Stimulated activated CD4-positive, alpha-beta T cell treated with anti-CD3 and anti-CD28 coated beads, Interleukin-4, amount 100 ng/mL, for 4 hours (primary cell): ENCODE measurements around the gene TMOD4.

Source experiments
- DNase-seq, 2 experiments: peaks; one replicate each; pipeline ENCODE4 v3.0.0-alpha.2; 2020

Gene TMOD4

GRCh38 chr1:151142411-151143056, 33.2 kb downstream of the TMOD4 start:
- no peak for DNase-seq

GRCh38 chr1:151137789-151138188, 38.0 kb downstream of the TMOD4 start:
- no peak for DNase-seq

- no peak for DNase-seq
Observed at GRCh38 chr1:151135433-151136385, 40.1 kb downstream of the TMOD4 start.

- DNase-seq: no peak
Observed at GRCh38 chr1:151134991-151135390, 40.8 kb downstream of the TMOD4 start.

DNA sequence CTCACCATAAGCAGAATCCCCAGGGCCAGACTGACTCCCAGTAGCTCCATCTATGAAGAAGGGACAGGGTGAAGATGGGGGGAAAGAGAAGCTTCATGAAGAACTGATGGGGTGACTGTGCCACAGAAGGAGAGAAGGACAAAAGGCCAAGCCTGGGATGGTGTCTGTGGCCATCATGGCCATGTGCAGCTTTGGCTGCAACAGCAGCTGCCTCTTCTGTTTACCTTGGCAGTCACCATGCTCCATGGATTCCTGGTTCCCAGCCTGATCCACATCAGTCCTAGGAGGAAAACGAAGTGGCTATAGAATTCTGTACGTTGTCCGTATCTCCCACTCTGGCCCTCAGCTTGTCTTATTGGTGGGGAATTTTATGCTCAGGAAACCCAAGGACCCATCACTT, 41.4 kb downstream of the TMOD4 start:
- DNase-seq: no peak

- no peak for DNase-seq
Observed at GRCh38 chr1:151133018-151133806, 42.6 kb downstream of the TMOD4 start.

DNA sequence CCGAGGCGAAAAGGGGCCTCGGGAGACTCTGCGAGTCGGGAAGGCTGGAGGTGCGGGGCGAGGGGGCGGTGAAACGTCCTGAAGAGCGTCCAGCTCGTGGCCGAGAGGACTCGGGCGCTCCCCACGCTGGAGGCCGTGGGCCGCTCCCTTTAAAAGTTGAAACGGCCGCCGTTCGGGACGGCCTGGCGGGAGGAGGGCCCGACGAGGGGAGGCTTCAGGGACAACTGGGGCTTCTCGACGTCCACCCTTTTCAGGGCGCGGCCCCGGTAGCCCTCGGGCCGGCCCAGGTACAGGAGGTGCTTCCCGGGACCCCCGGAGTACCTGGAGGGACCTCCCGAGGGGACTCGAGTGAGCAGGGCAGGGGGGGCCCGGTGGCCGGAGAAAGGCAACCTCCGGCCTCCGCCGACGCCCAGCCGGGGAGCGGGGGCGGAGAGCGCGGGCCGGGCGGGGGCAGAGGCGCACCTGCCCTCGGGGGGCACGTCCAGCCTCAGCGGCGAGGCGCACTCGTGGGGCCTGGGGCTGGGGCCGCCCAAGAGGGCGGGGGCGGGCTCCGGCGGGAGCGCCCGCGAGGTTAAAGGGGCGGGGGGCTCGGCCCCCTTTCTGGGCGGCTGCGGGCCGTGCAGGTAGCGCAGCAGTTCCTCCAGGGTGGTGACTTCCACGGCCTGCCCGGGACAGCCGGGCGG, 43.3 kb downstream of the TMOD4 start:
- no peak for DNase-seq

- DNase-seq: no peak
Observed at GRCh38 chr1:151131701-151132334, 44.0 kb downstream of the TMOD4 start.

- DNase-seq: peak; percentile 73 to 86
Observed at GRCh38 chr1:151130987-151131586, 44.7 kb downstream of the TMOD4 start.

GRCh38 chr1:151128800-151129199, 47.0 kb downstream of the TMOD4 start:
- DNase-seq: no peak

DNA sequence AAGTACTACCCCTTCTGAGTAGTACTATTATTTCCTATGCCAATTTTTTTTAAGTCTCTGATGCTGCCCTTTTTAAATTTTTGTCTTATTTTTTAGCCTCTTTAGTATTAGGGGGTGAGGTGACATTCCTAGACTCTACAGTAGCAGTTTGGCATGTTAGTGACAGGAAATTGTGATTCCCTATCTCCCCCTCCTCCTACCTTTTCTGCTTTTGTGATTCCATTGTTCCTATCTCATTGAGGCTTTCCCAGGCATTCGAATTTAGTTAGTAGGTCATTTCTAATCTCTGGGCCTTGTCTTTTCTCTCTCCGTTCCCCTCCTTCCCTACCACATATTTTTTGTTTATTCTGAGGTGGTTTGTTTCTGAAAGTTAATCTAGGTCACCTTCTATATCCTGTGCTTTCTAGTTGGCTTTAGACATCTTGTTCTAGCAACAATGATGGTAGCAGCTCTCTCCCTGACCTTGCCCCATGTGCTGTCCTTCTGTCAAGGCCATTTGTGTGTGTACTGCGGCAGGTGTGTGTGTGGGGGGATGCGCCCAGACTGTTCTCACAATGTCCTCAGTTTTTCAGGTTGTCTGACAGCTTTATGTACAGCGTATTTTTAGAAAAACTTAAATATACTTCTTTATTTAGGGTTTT, 50.9 kb downstream of the TMOD4 start:
- no peak for DNase-seq
